HepG2 (cell line): ENCODE measurements around the gene EIF5A. TPM values are rescaled to one million over a fixed set of nuclear protein-coding genes. Genes with fewer than 3 reads are reported as not detected.

Experiments used
- DDIT3 ChIP-seq: sonication (generic); formaldehyde crosslinking; IDR thresholded peaks from 2 replicates; pipeline ENCODE4 v1.4.0; 2020; ENCODE audit warnings: mild to moderate bottlenecking, missing genetic modification reagents
- MAFG ChIP-seq: sonication (generic); formaldehyde crosslinking; IDR thresholded peaks from 2 replicates; pipeline ENCODE4 v1.5.1; 2020; ENCODE audit warnings: mild to moderate bottlenecking, missing genetic modification reagents
- MIER2 ChIP-seq: IDR thresholded peaks from 2 replicates; pipeline ENCODE4 v1.6.1; 2016; ENCODE audit warnings: missing biosample characterization, missing genetic modification reagents
- ZNF407 ChIP-seq: sonication (generic); formaldehyde crosslinking; IDR thresholded peaks from one replicate; pipeline ENCODE4 v1.5.1; 2020; ENCODE audit warnings: mild to moderate bottlenecking, missing genetic modification reagents; ENCODE audit errors: not compliant biosample characterization
- ZNF503 ChIP-seq: sonication (generic); formaldehyde crosslinking; IDR thresholded peaks from 2 replicates; pipeline ENCODE4 v1.4.0; 2020; ENCODE audit warnings: missing genetic modification reagents
- ZNF512 ChIP-seq: sonication (generic); formaldehyde crosslinking; IDR thresholded peaks from 2 replicates; pipeline ENCODE4 v1.4.0; 2020; ENCODE audit warnings: mild to moderate bottlenecking, missing genetic modification reagents
- ZNF557 ChIP-seq: sonication (generic); formaldehyde crosslinking; IDR thresholded peaks from 2 replicates; pipeline ENCODE4 v1.4.0; 2020; ENCODE audit warnings: missing genetic modification reagents
- ZNF687 ChIP-seq: sonication (generic); formaldehyde crosslinking; IDR thresholded peaks from 2 replicates; pipeline ENCODE4 v1.5.1; 2020; ENCODE audit warnings: mild to moderate bottlenecking, missing genetic modification reagents, moderate library complexity
- ZSCAN29 ChIP-seq: sonication (generic); formaldehyde crosslinking; conservative IDR thresholded peaks from 2 replicates; pipeline ENCODE4 v1.4.0; 2020; ENCODE audit warnings: mild to moderate bottlenecking, missing genetic modification reagents
- ZSCAN5A ChIP-seq: sonication (generic); formaldehyde crosslinking; IDR thresholded peaks from 2 replicates; pipeline ENCODE4 v1.8.0; 2022; ENCODE audit warnings: mild to moderate bottlenecking, missing genetic modification reagents, borderline replicate concordance
- polyA plus RNA-seq, 8 experiments: library from polyadenylated mRNA; depleted of rRNA in 3 of 8; stranded (reverse) in 7 of 8; unstranded in 1 of 8; fragments of >200 nt; fragmentation: Illumina TruSeq in 4 of 8; extraction: Trizol in 4 of 8; gene quantifications; 2 replicates each; pipeline versions ENCODE4 v1.2.1 to v1.2.3, GENCODE V29; 2011 to 2016; ENCODE audit warnings: low read depth in 4 of 8, missing spikeins in 1 of 8, mixed read lengths in 1 of 8; ENCODE audit not compliant: insufficient read depth in 1 of 8
- total RNA-seq, 5 experiments: library from RNA; depleted of rRNA; stranded (reverse); fragments of >200 nt; fragmentation: Illumina TruSeq; extraction: Trizol; gene quantifications; 2 replicates each; pipeline ENCODE4 v1.2.3, GENCODE V29; 2016; ENCODE audit warnings: low read depth in 1 of 5

EIF5A gene
- total and polyA plus RNA-seq, 2 of the 13 experiments (the other 11 are each of a cell fraction or from before 2014, with no cell fraction given) = 319 to 337 TPM

GRCh38 chr17:7280519-7281073 lies 26.8 kb upstream of the EIF5A start (continued):
- TF ChIP-seq ZNF512 (CRISPR knock-in tag) = no peak
- no peak for TF ChIP-seq ZNF503 (CRISPR knock-in tag)
- TF ChIP-seq MAFG (CRISPR knock-in tag) = no peak
- peak; percentile 90 for TF ChIP-seq ZNF687
- no peak for TF ChIP-seq ZNF407
- TF ChIP-seq ZNF557 (CRISPR knock-in tag) = no peak
- TF ChIP-seq MIER2 (CRISPR knock-in tag) = no peak
- TF ChIP-seq ZSCAN5A (CRISPR knock-in tag) = no peak
- TF ChIP-seq ZSCAN29 (CRISPR knock-in tag) = peak; percentile 91
- TF ChIP-seq DDIT3 (CRISPR knock-in tag) = no peak
